ENCODE results near the gene CA10.

Gene CA10

GRCh38 chr17:51908841-51909537, 249.5 kb downstream of the CA10 start:
- Histone ChIP-seq H3K4me2 (ENCODE audit: low read depth, low read length, poor library complexity, severe bottlenecking) (no peak overlapping the region), H3K4me3 (ENCODE audit: insufficient read depth, low read length, poor library complexity, severe bottlenecking) (no peak overlapping the region), H3K79me2 (ENCODE audit: insufficient read depth, low read length) (no peaks in the 10 kb centered on the region), H3K27ac (ENCODE audit: low read depth, low read length) (no peak overlapping the region), H3F3A (ENCODE audit: insufficient read depth) (no peaks in the 10 kb centered on the region), H3K9me2 (replicated peaks; ENCODE audit: insufficient read depth, low read length) (no peaks in the 10 kb centered on the region), H3K27me3 (ENCODE audit: low read length) (no peaks in the 10 kb centered on the region), H3K36me3 (ENCODE audit: low read length) (no peaks in the 10 kb centered on the region), H3K9me3 (ENCODE audit: insufficient read depth, low read length) (no peaks in the 10 kb centered on the region), H2AFZ (ENCODE audit: low read depth, low read length, severe bottlenecking) (no peak overlapping the region), H4K20me1 (ENCODE audit: low read depth, low read length) (no peaks in the 10 kb centered on the region), H3K9ac (ENCODE audit: low read length) (no peak overlapping the region)
- TF ChIP-seq CTCF (IDR thresholded peaks at IDR 0.05; ENCODE audit: insufficient read depth, low read length, poor library complexity, severe bottlenecking), result no peak
- TF ChIP-seq EZH2phosphoT487 (conservative IDR thresholded peaks at IDR 0.05; ENCODE audit: low read length), result no peak

DNA sequence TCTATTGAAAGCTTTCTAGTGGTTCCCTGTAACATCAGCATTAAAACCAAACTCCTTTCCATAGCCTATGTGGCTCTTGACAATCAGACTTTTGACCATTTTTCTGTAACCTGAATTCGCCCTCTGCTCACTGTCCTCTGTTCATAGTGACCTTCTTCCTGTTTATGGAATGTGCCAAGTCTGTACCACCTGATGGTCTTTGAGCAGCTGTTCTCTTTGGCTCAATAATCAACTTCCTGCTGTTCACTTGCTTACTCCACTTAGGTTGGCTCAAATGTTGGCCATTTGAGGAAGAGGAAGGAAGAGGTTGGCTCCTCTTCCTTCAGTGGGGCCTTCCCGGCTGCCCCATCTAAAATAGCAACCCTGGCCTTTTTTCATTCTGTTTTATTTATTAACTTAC, 251.5 kb downstream of the CA10 start:
- H3K9me3 ChIP-seq (ENCODE audit: insufficient read depth, low read length), result no peaks in the 10 kb centered on the region
- H3K4me3 ChIP-seq (ENCODE audit: insufficient read depth, low read length, poor library complexity, severe bottlenecking), result no peak overlapping the region
- no peak for TF ChIP-seq CTCF (IDR thresholded peaks at IDR 0.05; ENCODE audit: insufficient read depth, low read length, poor library complexity, severe bottlenecking)
- TF ChIP-seq EZH2phosphoT487 (conservative IDR thresholded peaks at IDR 0.05; ENCODE audit: low read length), result no peak
- H4K20me1 ChIP-seq (ENCODE audit: low read depth, low read length), result no peaks in the 10 kb centered on the region
- H3K79me2 ChIP-seq (ENCODE audit: insufficient read depth, low read length), result no peaks in the 10 kb centered on the region
- H3K4me2 ChIP-seq (ENCODE audit: low read depth, low read length, poor library complexity, severe bottlenecking), result no peak overlapping the region
- H3F3A ChIP-seq (ENCODE audit: insufficient read depth), result no peaks in the 10 kb centered on the region
- no peak overlapping the region for H2AFZ ChIP-seq (ENCODE audit: low read depth, low read length, severe bottlenecking)
- no peak overlapping the region for H3K27ac ChIP-seq (ENCODE audit: low read depth, low read length)
- no peaks in the 10 kb centered on the region for H3K9me2 ChIP-seq (replicated peaks; ENCODE audit: insufficient read depth, low read length)
- no peaks in the 10 kb centered on the region for H3K36me3 ChIP-seq (ENCODE audit: low read length)
- H3K27me3 ChIP-seq (ENCODE audit: low read length), result no peaks in the 10 kb centered on the region
- H3K9ac ChIP-seq (ENCODE audit: low read length), result no peak overlapping the region

DNA sequence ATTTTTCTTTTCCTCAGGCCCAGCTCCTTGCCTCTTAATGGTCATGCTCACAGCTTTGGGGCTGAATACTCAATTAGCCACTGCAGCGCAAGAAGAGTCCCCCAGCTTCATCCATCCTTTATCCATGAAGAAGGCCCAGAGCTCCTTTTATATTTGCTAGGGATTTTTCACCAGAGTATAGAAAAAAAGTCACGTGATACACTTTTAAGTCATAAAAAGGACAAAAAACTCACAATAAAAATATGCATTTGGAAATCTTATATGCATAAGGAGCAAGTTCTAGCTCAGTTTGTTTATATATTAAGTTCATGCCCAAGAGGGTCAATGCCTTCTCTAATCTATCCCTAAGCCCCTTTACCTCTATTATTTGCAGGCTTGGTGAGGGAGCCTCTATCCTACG, 254.1 kb downstream of the CA10 start:
- Histone ChIP-seq H3K4me2 (ENCODE audit: low read depth, low read length, poor library complexity, severe bottlenecking) (no peak overlapping the region), H3K4me3 (ENCODE audit: insufficient read depth, low read length, poor library complexity, severe bottlenecking) (no peak overlapping the region), H3K79me2 (ENCODE audit: insufficient read depth, low read length) (no peaks in the 10 kb centered on the region), H3K36me3 (ENCODE audit: low read length) (no peaks in the 10 kb centered on the region), H2AFZ (ENCODE audit: low read depth, low read length, severe bottlenecking) (no peak overlapping the region), H3K9me3 (ENCODE audit: insufficient read depth, low read length) (no peaks in the 10 kb centered on the region), H3K27ac (ENCODE audit: low read depth, low read length) (no peak overlapping the region), H3K9me2 (replicated peaks; ENCODE audit: insufficient read depth, low read length) (no peaks in the 10 kb centered on the region), H3K27me3 (ENCODE audit: low read length) (no peaks in the 10 kb centered on the region), H3F3A (ENCODE audit: insufficient read depth) (no peaks in the 10 kb centered on the region), H3K9ac (ENCODE audit: low read length) (no peak overlapping the region), H4K20me1 (ENCODE audit: low read depth, low read length) (no peaks in the 10 kb centered on the region)
- no peak for TF ChIP-seq EZH2phosphoT487 (conservative IDR thresholded peaks at IDR 0.05; ENCODE audit: low read length)
- TF ChIP-seq CTCF (IDR thresholded peaks at IDR 0.05; ENCODE audit: insufficient read depth, low read length, poor library complexity, severe bottlenecking), result no peak

Data from SU-DHL-6 (cell line).